Lower leg skin (tissue), 4 donors: ENCODE data around the gene METAP1. TPM values are rescaled to one million over a fixed set of nuclear protein-coding genes. Genes with fewer than 3 reads are reported as not detected.

Experiments used
- DNase-seq, 2 donors: peaks; one replicate each; pipeline ENCODE4 v3.0.0-alpha.2; 2019; ENCODE audit warnings: low spot score in 2 of 2
- H3K4me3 ChIP-seq: fragments of 200-600 bp; sonication (generic); 2 replicates; pipeline ENCODE4 v1.5.1; 2017; ENCODE audit warnings: mild to moderate bottlenecking, low read depth; ENCODE audit not compliant: poor library complexity, severe bottlenecking
- CTCF ChIP-seq, 3 donors: fragments of 450-650 bp; IDR thresholded peaks; one replicate each; pipeline ENCODE4 v1.5.1; 2016; ENCODE audit warnings: antibody characterized with exemption in 3 of 3, mild to moderate bottlenecking in 3 of 3, moderate library complexity in 2 of 3
- POLR2A ChIP-seq, 2 donors: fragments of 450-650 bp; IDR thresholded peaks; one replicate each; pipeline ENCODE4 v1.6.1; 2016 to 2017; ENCODE audit warnings: antibody characterized with exemption in 2 of 2, mild to moderate bottlenecking in 1 of 2, moderate library complexity in 1 of 2
- WGBS, 2 donors: methylation state at CpG; one replicate each; pipeline ENCODE4 v1.1.5; 2018; 5-methylcytosine and 5-hydroxymethylcytosine counted together
- intact Hi-C: fragments of 100-400 bp; cut with DNase I; formaldehyde crosslinking; loops from one replicate; pipeline ENCODE4 v1.15.0; 2023; ENCODE audit warnings: low total_unique reads
- total RNA-seq, 4 donors: library from RNA; depleted of rRNA; stranded (reverse); fragments of >200 nt; gene quantifications; one replicate each; pipeline ENCODE4 v1.1.0, GENCODE V29; 2016

The METAP1 gene
- total RNA-seq, 4 donors from 2014 or later: 35.0 to 58.4 (median 39.8) TPM

GRCh38 chr4:99047710-99048109 is 52.2 kb downstream of the METAP1 start:
- no peak for DNase-seq
- H3K4me3 ChIP-seq: no peak overlapping the region
- WGBS, 2 donors: 91 to 98% methylated on average over 2 of the region's 2 CpGs
- intact Hi-C loops: no loop called here
- TF ChIP-seq POLR2A (IDR thresholded peaks at IDR 0.05): no peak
- TF ChIP-seq CTCF (IDR thresholded peaks at IDR 0.05): no peak

- H3K4me3 ChIP-seq: no peak overlapping the region
- no peak for DNase-seq
- TF ChIP-seq POLR2A (IDR thresholded peaks at IDR 0.05) (no peak), CTCF (IDR thresholded peaks at IDR 0.05) (no peak)
- intact Hi-C loops: loop anchor here (10.0 kb wide), 1 partner anchor 588 kb away; no protein-coding TSS in a partner anchor
These were observed 57.4 kb downstream of the METAP1 start for GRCh38 chr4:99052902-99053301.

- intact Hi-C loops: loop anchor here (10.0 kb wide), 1 partner anchor 590 kb away; no protein-coding TSS in a partner anchor
- TF ChIP-seq POLR2A (IDR thresholded peaks at IDR 0.05): no peak
These were observed 59.0 kb downstream of the METAP1 start for GRCh38 chr4:99054428-99054994.

GRCh38 chr4:99058228-99058627 is 62.7 kb downstream of the METAP1 start:
- no peak for DNase-seq
- TF ChIP-seq CTCF (IDR thresholded peaks at IDR 0.05): no peak
- TF ChIP-seq POLR2A (IDR thresholded peaks at IDR 0.05): no peak
- intact Hi-C loops: loop anchor here (10.0 kb wide), 1 partner anchor 593 kb away; no protein-coding TSS in a partner anchor
- H3K4me3 ChIP-seq: no peak overlapping the region
- 87 to 91% methylated on average over 2 of the region's 2 CpGs for WGBS, 2 donors

More at GRCh38 chr4:99054428-99054994, 59.0 kb downstream of the METAP1 start:
- no peak overlapping the region for H3K4me3 ChIP-seq
- DNase-seq: no peak
- 71 to 76% methylated on average over 3 of the region's 3 CpGs for WGBS, 2 donors

- no peak for DNase-seq
- no peak overlapping the region for H3K4me3 ChIP-seq
- WGBS, 2 donors: 100% methylated on average over 1 of the region's 1 CpG
- TF ChIP-seq POLR2A (IDR thresholded peaks at IDR 0.05): no peak
- no peak for TF ChIP-seq CTCF (IDR thresholded peaks at IDR 0.05)
- intact Hi-C loops: loop anchor here (10.0 kb wide), 1 partner anchor 595 kb away; no protein-coding TSS in a partner anchor
These were observed 64.0 kb downstream of the METAP1 start for GRCh38 chr4:99059550-99059949.

- TF ChIP-seq CTCF (IDR thresholded peaks at IDR 0.05): no peak
- no peak for TF ChIP-seq POLR2A (IDR thresholded peaks at IDR 0.05)
- no peak overlapping the region for H3K4me3 ChIP-seq
- 75 to 82% methylated on average over 8 of the region's 8 CpGs for WGBS, 2 donors
- no peak for DNase-seq
- intact Hi-C loops: no loop called here
These were observed 65.7 kb downstream of the METAP1 start for GRCh38 chr4:99061048-99061700.
